Measurements from ENCODE around the gene C2orf92.

Gene C2orf92

GRCh38 chr2:97750017-97750416 is 80.5 kb downstream of the C2orf92 start:
- TF ChIP-seq CTCF (IDR thresholded peaks at IDR 0.05; ENCODE audit: extremely low read depth, insufficient read depth, missing control alignments) = no peak
- DNase-seq (ENCODE audit: low spot score) = no peak
- in situ Hi-C loops (cut with MboI; ENCODE audit: low pct_unique_long_range_greater_than_20kb, low sequenced_read_pairs, unreplicated experiment) = no loop called here

GRCh38 chr2:97751752-97752151 is 82.2 kb downstream of the C2orf92 start:
- TF ChIP-seq CTCF (IDR thresholded peaks at IDR 0.05; ENCODE audit: extremely low read depth, insufficient read depth, missing control alignments) = no peak
- DNase-seq (ENCODE audit: low spot score) = no peak
- in situ Hi-C loops (cut with MboI; ENCODE audit: low pct_unique_long_range_greater_than_20kb, low sequenced_read_pairs, unreplicated experiment) = no loop called here

Measured in GM13977 (cell line).